ENCODE measurements around the gene GAS7. TPM values are rescaled to one million over a fixed set of nuclear protein-coding genes. Genes with fewer than 3 reads are reported as not detected.

GAS7 gene
- total and polyA plus RNA-seq, 2 donors (not counting 1 experiment from before 2014, with no cell fraction given): 3.4 to 13.6 TPM

DNA sequence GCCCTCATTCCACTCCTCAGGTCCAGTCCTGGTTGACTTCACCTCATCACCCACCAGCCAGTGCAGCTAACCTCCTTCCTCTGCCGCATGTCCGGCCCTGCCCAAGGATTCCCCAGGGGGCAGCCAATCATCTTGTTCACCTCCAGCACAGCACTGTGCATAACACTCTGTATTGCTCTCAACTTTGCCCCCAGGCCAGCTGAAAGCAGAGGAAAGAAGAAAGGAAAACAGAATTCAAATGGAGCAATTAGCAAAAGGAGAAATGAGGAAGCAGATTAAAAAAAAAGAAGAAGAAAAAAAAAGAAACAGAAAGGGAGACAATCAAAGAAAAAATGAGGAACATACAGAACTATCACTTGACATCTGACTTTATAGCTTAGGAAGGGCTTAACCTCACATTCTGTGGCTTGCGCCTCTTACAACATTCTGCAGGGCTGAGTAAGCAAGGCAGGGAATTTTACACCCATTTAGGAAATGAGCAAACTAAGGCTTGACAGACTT lies 26.1 kb downstream of the GAS7 start:
- peak overlapping the region; percentile 56 for H2AFZ ChIP-seq (ENCODE audit: insufficient read depth, low read depth, low read length, poor library complexity, severe bottlenecking)
- TF ChIP-seq, protein P1, sequence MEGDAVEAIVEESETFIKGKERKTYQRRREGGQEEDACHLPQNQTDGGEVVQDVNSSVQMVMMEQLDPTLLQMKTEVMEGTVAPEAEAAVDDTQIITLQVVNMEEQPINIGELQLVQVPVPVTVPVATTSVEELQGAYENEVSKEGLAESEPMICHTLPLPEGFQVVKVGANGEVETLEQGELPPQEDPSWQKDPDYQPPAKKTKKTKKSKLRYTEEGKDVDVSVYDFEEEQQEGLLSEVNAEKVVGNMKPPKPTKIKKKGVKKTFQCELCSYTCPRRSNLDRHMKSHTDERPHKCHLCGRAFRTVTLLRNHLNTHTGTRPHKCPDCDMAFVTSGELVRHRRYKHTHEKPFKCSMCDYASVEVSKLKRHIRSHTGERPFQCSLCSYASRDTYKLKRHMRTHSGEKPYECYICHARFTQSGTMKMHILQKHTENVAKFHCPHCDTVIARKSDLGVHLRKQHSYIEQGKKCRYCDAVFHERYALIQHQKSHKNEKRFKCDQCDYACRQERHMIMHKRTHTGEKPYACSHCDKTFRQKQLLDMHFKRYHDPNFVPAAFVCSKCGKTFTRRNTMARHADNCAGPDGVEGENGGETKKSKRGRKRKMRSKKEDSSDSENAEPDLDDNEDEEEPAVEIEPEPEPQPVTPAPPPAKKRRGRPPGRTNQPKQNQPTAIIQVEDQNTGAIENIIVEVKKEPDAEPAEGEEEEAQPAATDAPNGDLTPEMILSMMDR (IDR thresholded peaks at IDR 0.05): no peak
- TF ChIP-seq EZH2 (IDR thresholded peaks at IDR 0.05; ENCODE audit: borderline replicate concordance, insufficient read depth, low read depth, low read length, poor library complexity, severe bottlenecking): no peak
- H3K27ac ChIP-seq (ENCODE audit: low read length in 2 of 2): peak overlapping the region; percentile 42 to 48
- H3K9me3 ChIP-seq (ENCODE audit: control extremely low read depth in 1 of 3, control insufficient read depth in 2 of 3, insufficient read depth in 1 of 3, low read length in 2 of 3): peaks cover 0 to 2% (median 0%) of the 10 kb centered on the region in 3 donors
- peak overlapping the region; percentile 70 for H3K4me2 ChIP-seq (replicated peaks; ENCODE audit: low read depth, low read length, poor library complexity, severe bottlenecking)
- peak; percentile 82 for ATAC-seq (ENCODE audit: low read depth)
- H3K36me3 ChIP-seq (replicated peaks in 1 of 2; ENCODE audit: control extremely low read depth in 1 of 2, control insufficient read depth in 1 of 2, extremely low read depth in 1 of 2, insufficient read depth in 2 of 2, low read length in 1 of 2): no peaks in the 10 kb centered on the region
- H3K27me3 ChIP-seq (replicated peaks in 1 of 4; ENCODE audit: control extremely low read depth in 1 of 4, control insufficient read depth in 3 of 4, insufficient read depth in 4 of 4, low read length in 3 of 4): no peaks in the 10 kb centered on the region
- CTCF ChIA-PET: interaction anchor here (0.6 to 1.6 kb wide), 2 partner anchors 22 to 54 kb away, joined by 3 to 7 read pairs; no protein-coding TSS in a partner anchor
- Mint-ChIP-seq H3K27ac (peak overlapping the region; percentile 69), H3K27me3 (no peaks in the 10 kb centered on the region), H3K9me3 (ENCODE audit: insufficient read depth) (no peaks in the 10 kb centered on the region), H3K4me1 (peaks cover 35% of the 10 kb centered on the region), H3K4me3 (peak overlapping the region; percentile 71)
- H3K4me3 ChIP-seq (ENCODE audit: control extremely low read depth in 1 of 5, extremely low read depth in 1 of 5, insufficient read depth in 1 of 5, low read depth in 2 of 5, low read length in 4 of 5): peak overlapping the region in 2 of 5 experiments; percentile 30 to 44
- 0% methylated on average over 1 of the region's 3 CpGs for whole genome bisulfite sequencing (ENCODE audit: insufficient coverage)
- DNase-seq: peak; percentile 56
- peak overlapping the region; percentile 42 for H3K9ac ChIP-seq (ENCODE audit: low read length)
- no peaks in the 10 kb centered on the region for H3K79me2 ChIP-seq (ENCODE audit: control insufficient read depth, insufficient read depth, low read length)
- POLR2A ChIA-PET: interaction anchor here (0.8 kb wide), 1 partner anchor 50 kb away, joined by 3 read pairs; no protein-coding TSS in a partner anchor
- intact Hi-C loops (cut with micrococcal nuclease): loop anchor here (2.0 kb wide), 2 partner anchors 21 to 27 kb away; partner anchors contain the start of gene GAS7
- no peaks in the 10 kb centered on the region for H4K20me1 ChIP-seq (ENCODE audit: control insufficient read depth, insufficient read depth, low read length, poor library complexity, severe bottlenecking)
- H3K4me1 ChIP-seq (ENCODE audit: control insufficient read depth in 2 of 2, insufficient read depth in 2 of 2, low read length in 2 of 2): peaks cover 23 to 33% of the 10 kb centered on the region in 2 donors

GRCh38 chr17:10171581-10171981 lies 26.8 kb downstream of the GAS7 start:
- DNase-seq: peak; percentile 36
- Histone ChIP-seq H2AFZ (ENCODE audit: insufficient read depth, low read depth, low read length, poor library complexity, severe bottlenecking) (peak overlapping the region; percentile 56), H3K9ac (ENCODE audit: low read length) (peak overlapping the region; percentile 42), H3K4me2 (replicated peaks; ENCODE audit: low read depth, low read length, poor library complexity, severe bottlenecking) (peak overlapping the region; percentile 70), H3K4me3 (ENCODE audit: control extremely low read depth in 1 of 5, extremely low read depth in 1 of 5, insufficient read depth in 1 of 5, low read depth in 2 of 5, low read length in 4 of 5) (peak overlapping the region in 2 of 5 experiments; percentile 30 to 44), H3K4me1 (ENCODE audit: control insufficient read depth in 2 of 2, insufficient read depth in 2 of 2, low read length in 2 of 2) (peaks cover 23 to 33% of the 10 kb centered on the region in 2 donors), H3K36me3 (replicated peaks in 1 of 2; ENCODE audit: control extremely low read depth in 1 of 2, control insufficient read depth in 1 of 2, extremely low read depth in 1 of 2, insufficient read depth in 2 of 2, low read length in 1 of 2) (no peaks in the 10 kb centered on the region), H3K9me3 (ENCODE audit: control extremely low read depth in 1 of 3, control insufficient read depth in 2 of 3, insufficient read depth in 1 of 3, low read length in 2 of 3) (peaks cover 0 to 2% (median 0%) of the 10 kb centered on the region in 3 donors), H3K27ac (ENCODE audit: low read length in 2 of 2) (peak overlapping the region; percentile 42 to 48), H3K79me2 (ENCODE audit: control insufficient read depth, insufficient read depth, low read length) (no peaks in the 10 kb centered on the region), H3K27me3 (replicated peaks in 1 of 4; ENCODE audit: control extremely low read depth in 1 of 4, control insufficient read depth in 3 of 4, insufficient read depth in 4 of 4, low read length in 3 of 4) (no peaks in the 10 kb centered on the region), H4K20me1 (ENCODE audit: control insufficient read depth, insufficient read depth, low read length, poor library complexity, severe bottlenecking) (no peaks in the 10 kb centered on the region)
- ChIA-PET POLR2A (no interaction called here), CTCF (interaction anchor here (0.8 to 1.6 kb wide), 4 partner anchors 10 to 55 kb away, joined by 3 to 7 read pairs (median 4); no protein-coding TSS in a partner anchor)
- peak overlapping the region; percentile 42 for H3K27ac Mint-ChIP-seq
- H3K27me3 Mint-ChIP-seq: no peaks in the 10 kb centered on the region
- no peaks in the 10 kb centered on the region for H3K9me3 Mint-ChIP-seq (ENCODE audit: insufficient read depth)
- TF ChIP-seq, protein P1 (IDR thresholded peaks at IDR 0.05): no peak
- TF ChIP-seq EZH2 (IDR thresholded peaks at IDR 0.05; ENCODE audit: borderline replicate concordance, insufficient read depth, low read depth, low read length, poor library complexity, severe bottlenecking): no peak
- intact Hi-C loops (cut with micrococcal nuclease): no loop called here
- ATAC-seq (ENCODE audit: low read depth): peak; percentile 22
- peak overlapping the region; percentile 71 for H3K4me3 Mint-ChIP-seq
- H3K4me1 Mint-ChIP-seq: peaks cover 34% of the 10 kb centered on the region
- WGBS (ENCODE audit: insufficient coverage): 0% methylated on average over 5 of the region's 6 CpGs

Data from B cell (primary cell).